GM18951 (cell line): ENCODE data around the gene CHI3L1.

ENCODE experiments used
- POLR2A ChIP-seq: IDR thresholded peaks from 4 replicates; pipeline ENCODE4 v1.6.1; 2011; ENCODE audit warnings: mild to moderate bottlenecking; ENCODE audit not compliant: insufficient read length, insufficient read depth; ENCODE audit errors: extremely low read depth
- in situ Hi-C: fragments of 300-500 bp; cut with MboI; formaldehyde crosslinking; loops from one replicate; pipeline ENCODE4 v1.12.0; 2022; ENCODE audit warnings: low sequenced_read_pairs, mixed read lengths, inconsistent platforms; ENCODE audit not compliant: unreplicated experiment

Gene CHI3L1

GRCh38 chr1:203175827-203176241 is 10.7 kb downstream of the CHI3L1 start:
- in situ Hi-C loops: no loop called here
- no peak for TF ChIP-seq POLR2A

DNA sequence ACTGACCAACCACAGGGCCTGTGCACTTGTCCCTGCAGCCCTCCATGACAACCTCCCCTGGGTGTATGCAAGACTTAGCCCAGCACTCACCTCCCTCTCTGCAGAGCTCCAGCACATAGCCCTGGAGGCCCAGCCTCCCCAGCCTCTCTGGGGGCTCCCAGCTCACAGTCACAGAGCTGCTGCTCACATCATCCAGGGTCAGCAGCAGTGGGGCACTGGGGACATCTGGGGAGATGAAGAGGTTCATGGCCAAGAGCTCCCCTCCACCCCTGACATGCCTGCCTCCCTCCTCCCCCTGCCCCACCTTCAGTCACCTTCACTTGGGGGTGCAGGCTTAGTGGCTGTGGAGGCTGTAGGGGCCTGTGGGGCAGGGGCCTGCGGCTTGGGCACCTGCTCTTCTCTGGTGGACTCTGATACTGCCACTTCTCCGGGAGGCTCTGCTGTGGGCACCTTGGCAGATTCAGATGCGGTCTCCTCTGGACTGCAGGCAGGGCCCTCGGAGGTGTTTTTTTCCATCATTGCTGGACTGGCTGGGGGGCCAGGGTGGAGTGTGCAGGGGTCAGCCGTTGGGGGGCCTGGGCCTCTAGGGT is 11.2 kb downstream of the CHI3L1 start, which contains the start of gene MYBPH:
Gene MYBPH (minus strand): TSS at position 590 of the 590 bp plus-strand sequence. CDS start 71 bp downstream, at position 519.
- TF ChIP-seq POLR2A: no peak
- in situ Hi-C loops: no loop called here

DNA sequence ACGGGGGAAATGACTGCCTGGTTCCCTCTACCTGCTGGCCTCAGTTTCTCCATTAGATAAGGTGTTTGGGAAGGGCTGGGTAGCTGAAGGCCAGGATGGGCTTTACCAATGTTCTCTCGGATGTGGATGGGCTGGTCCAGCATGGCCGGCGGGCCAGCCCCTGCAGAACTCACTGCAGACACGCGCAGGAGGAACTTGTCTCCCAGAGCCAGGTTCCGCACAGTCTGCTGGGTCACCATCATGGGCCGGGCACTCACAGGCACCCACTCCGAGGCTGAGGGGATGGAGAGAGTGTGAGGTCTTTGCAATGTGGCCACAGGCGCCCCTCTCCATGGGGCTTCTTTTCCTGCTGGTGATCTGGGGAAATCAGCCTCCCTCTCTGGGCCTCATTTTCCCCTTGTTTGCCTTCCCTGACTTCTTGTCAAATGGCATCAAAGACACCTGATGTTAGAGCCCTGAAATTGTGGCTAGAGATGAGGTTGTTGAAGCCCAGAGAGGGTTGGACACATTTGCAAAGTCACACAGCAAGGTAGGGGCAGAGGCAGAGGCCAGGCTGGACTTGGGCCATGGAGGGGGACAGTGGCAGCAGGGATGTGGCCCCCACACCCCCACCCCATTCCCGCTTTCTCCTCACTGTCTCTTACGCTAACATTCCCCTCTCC is 12.0 kb downstream of the CHI3L1 start:
- TF ChIP-seq POLR2A: no peak
- in situ Hi-C loops: loop anchor here (5.0 kb wide), 1 partner anchor 43 kb away; no protein-coding TSS in a partner anchor

DNA sequence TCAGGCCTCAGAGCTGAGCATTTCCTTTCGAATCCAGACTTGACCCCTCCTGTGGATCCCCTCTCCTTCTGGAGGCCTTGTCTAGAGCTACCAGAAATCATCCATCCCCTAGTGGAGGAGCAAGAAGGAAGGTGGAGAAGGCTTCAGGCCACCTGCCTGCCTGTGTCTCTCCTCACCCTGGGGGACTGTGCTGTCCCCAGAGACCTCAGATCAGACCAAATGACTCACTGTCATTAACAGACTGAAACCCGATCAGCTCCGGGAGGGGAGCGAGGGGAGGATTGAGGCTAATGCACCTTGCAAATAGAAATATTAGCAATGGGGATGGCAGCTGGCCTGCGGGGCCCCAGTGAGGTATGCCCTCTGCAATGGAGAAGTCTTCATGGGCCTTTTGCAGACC is 12.9 kb downstream of the CHI3L1 start:
- in situ Hi-C loops: loop anchor here (5.0 kb wide), 1 partner anchor 44 kb away; no protein-coding TSS in a partner anchor
- TF ChIP-seq POLR2A: no peak

DNA sequence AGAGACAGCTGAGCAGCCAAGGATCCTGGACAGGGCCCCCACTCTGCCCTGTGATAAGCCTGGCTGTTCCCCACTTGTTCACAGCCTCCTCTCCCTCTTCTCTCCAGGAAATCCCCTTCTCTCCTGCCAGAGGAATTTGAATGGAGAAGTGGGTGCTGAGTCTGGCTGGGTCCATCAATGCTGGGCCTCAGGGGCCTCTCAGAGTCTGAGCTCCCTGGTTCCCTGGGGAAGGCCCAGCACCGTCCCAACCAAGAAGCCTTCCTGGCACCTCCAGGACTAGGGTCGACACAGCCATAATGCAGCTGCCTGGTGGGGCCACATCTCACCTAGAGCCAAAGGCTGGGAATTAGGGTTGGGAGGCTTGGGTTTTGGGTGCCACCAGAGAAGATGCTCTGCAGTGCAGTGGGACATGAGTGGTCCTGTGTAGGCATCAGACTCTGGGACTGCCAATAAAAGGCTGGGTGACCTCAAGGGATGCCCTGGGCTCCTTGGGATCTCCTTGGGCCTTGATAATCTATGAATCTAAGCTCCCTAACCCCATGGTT is 13.4 kb downstream of the CHI3L1 start:
- in situ Hi-C loops: loop anchor here (5.0 kb wide), 1 partner anchor 44 kb away; no protein-coding TSS in a partner anchor
- TF ChIP-seq POLR2A: no peak

- in situ Hi-C loops: loop anchor here (5.0 kb wide), 1 partner anchor 45 kb away; no protein-coding TSS in a partner anchor
- no peak for TF ChIP-seq POLR2A
Measured at GRCh38 chr1:203172184-203173010, 14.1 kb downstream of the CHI3L1 start.

GRCh38 chr1:203171341-203172183 is 14.9 kb downstream of the CHI3L1 start:
- in situ Hi-C loops: loop anchor here (5.0 kb wide), 1 partner anchor 46 kb away; no protein-coding TSS in a partner anchor

DNA sequence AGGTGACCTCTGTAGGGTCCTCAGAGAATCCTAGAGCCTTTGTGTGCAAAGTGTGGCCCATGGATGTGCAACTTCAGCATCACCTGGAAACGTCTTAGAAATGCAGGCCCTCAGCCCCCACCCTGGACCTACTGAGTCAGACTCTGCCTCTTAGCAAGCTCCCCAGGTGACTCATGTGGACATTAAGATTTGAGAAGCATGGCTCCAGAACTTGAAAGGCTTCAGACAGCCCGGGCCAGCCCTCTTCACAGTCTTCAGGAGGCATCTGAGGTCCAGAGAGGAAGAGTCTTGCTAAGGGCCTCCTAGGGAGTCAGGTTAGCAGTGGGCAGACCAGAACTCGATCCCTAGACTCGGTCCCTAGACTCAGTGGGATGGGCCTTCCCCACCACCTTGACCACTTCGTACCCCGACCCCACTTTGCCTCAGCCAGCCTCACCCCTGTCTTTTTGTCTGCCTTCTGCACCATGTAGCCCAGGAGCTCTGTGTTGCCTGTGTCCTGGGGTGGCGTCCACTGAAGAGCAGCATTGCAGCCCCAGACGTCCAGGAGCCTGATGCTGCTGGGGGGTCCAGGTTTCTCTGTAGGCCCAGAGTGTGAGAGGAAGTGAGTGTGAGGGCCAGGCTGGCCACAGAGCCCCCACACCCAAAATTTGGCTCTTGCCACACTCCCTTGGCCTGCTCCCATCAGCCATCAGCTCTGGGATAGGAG is 15.7 kb downstream of the CHI3L1 start:
- TF ChIP-seq POLR2A: no peak
- in situ Hi-C loops: loop anchor here (5.0 kb wide), 1 partner anchor 47 kb away; no protein-coding TSS in a partner anchor

More at GRCh38 chr1:203171341-203172183, 14.9 kb downstream of the CHI3L1 start:
- no peak for TF ChIP-seq POLR2A

- TF ChIP-seq POLR2A: no peak
- in situ Hi-C loops: loop anchor here (5.0 kb wide), 1 partner anchor 47 kb away; no protein-coding TSS in a partner anchor
Measured at GRCh38 chr1:203169770-203170520, 16.6 kb downstream of the CHI3L1 start.

GRCh38 chr1:203168991-203169390 is 17.5 kb downstream of the CHI3L1 start:
- in situ Hi-C loops: no loop called here
- TF ChIP-seq POLR2A: no peak

DNA sequence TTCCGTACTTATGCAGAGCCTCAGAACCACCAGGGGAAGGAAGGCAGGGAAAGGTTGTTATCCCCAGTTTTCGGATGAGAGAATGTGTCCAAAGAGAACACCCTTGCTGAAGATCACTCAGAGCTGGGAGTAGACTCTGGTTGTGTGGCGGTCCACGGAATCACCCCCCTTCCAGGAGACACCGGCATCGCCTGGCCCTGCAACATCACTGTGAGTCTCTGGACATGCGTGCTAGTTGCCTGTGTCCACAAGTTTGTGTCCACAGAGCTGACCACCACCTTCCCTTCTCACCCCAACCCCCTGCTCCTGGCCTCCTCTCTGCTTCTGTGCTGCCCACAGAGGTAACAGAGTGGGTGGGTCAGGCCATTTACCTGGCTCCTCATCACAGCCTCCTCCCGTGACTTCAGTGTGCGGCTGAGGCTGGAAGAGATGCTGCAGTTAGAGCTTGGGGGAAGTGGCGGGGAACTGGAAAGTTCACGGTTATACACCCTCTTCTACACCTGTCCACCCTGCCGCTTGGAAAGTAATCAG is 18.2 kb downstream of the CHI3L1 start:
- no peak for TF ChIP-seq POLR2A
- in situ Hi-C loops: no loop called here

- no peak for TF ChIP-seq POLR2A
Measured at GRCh38 chr1:203167913-203168200, 18.6 kb downstream of the CHI3L1 start.

More at GRCh38 chr1:203167913-203168200, 18.6 kb downstream of the CHI3L1 start:
- in situ Hi-C loops: no loop called here
